Stimulated activated CD4-positive, alpha-beta T cell treated with anti-CD3 and anti-CD28 coated beads, Interleukin-1b, Interleukin-23, amount 100 ng/mL, for 4 hours (primary cell): ENCODE data around the gene BAHD1.

ENCODE experiments used
- DNase-seq, 2 donors: peaks; one replicate each; pipeline ENCODE4 v3.0.0-alpha.2; 2020; ENCODE audit warnings: low read depth in 2 of 2

BAHD1 gene

GRCh38 chr15:40440743-40441564 lies at the start of gene BAHD1:
BAHD1 (plus strand) TSS chr15:40440953; CDS start chr15:40458465, 17,512 bp downstream.
- DNase-seq = peak; percentile 93 to 95

GRCh38 chr15:40392986-40393948 lies 47.5 kb upstream of the BAHD1 start:
- no peak for DNase-seq

GRCh38 chr15:40397688-40398412 lies 42.9 kb upstream of the BAHD1 start:
- DNase-seq = no peak

- no peak for DNase-seq
Observed at GRCh38 chr15:40398413-40398873, 42.3 kb upstream of the BAHD1 start.

GRCh38 chr15:40399370-40399769 lies 41.4 kb upstream of the BAHD1 start:
- no peak for DNase-seq

GRCh38 chr15:40405501-40406381 lies 35.0 kb upstream of the BAHD1 start, which contains the start of gene IVD:
IVD (plus strand) TSS chr15:40405795; CDS start chr15:40405828, 33 bp downstream.
- peak; percentile 65 to 83 for DNase-seq

GRCh38 chr15:40407330-40407990 lies 33.3 kb upstream of the BAHD1 start:
- DNase-seq = no peak

GRCh38 chr15:40409366-40409765 lies 31.4 kb upstream of the BAHD1 start:
- no peak for DNase-seq

GRCh38 chr15:40410476-40410875 lies 30.3 kb upstream of the BAHD1 start:
- DNase-seq = no peak

GRCh38 chr15:40412095-40412759 lies 28.5 kb upstream of the BAHD1 start:
- no peak for DNase-seq

GRCh38 chr15:40413036-40413435 lies 27.7 kb upstream of the BAHD1 start:
- no peak for DNase-seq

GRCh38 chr15:40414816-40415215 lies 25.9 kb upstream of the BAHD1 start:
- no peak for DNase-seq

GRCh38 chr15:40415226-40415625 lies 25.5 kb upstream of the BAHD1 start:
- no peak for DNase-seq

- DNase-seq = no peak
Observed at GRCh38 chr15:40416056-40416455, 24.7 kb upstream of the BAHD1 start.

GRCh38 chr15:40418126-40418525 lies 22.6 kb upstream of the BAHD1 start:
- no peak for DNase-seq

GRCh38 chr15:40420071-40420713 lies 20.6 kb upstream of the BAHD1 start:
- no peak for DNase-seq

- no peak for DNase-seq
Observed at GRCh38 chr15:40420793-40421192, 20.0 kb upstream of the BAHD1 start.

GRCh38 chr15:40421246-40422157 lies 19.3 kb upstream of the BAHD1 start:
- peak; percentile 80 to 83 for DNase-seq
